ENCODE measurements around the gene MCF2.
A peak's percentile ranks its signal among the peaks of the same experiment; 100 is the strongest.
"Not testable (repeated sequence)": the region's sequence is repeated elsewhere in the genome, so short reads cannot be mapped to it uniquely, and the experiment has no call there.

Gene MCF2, protein sequence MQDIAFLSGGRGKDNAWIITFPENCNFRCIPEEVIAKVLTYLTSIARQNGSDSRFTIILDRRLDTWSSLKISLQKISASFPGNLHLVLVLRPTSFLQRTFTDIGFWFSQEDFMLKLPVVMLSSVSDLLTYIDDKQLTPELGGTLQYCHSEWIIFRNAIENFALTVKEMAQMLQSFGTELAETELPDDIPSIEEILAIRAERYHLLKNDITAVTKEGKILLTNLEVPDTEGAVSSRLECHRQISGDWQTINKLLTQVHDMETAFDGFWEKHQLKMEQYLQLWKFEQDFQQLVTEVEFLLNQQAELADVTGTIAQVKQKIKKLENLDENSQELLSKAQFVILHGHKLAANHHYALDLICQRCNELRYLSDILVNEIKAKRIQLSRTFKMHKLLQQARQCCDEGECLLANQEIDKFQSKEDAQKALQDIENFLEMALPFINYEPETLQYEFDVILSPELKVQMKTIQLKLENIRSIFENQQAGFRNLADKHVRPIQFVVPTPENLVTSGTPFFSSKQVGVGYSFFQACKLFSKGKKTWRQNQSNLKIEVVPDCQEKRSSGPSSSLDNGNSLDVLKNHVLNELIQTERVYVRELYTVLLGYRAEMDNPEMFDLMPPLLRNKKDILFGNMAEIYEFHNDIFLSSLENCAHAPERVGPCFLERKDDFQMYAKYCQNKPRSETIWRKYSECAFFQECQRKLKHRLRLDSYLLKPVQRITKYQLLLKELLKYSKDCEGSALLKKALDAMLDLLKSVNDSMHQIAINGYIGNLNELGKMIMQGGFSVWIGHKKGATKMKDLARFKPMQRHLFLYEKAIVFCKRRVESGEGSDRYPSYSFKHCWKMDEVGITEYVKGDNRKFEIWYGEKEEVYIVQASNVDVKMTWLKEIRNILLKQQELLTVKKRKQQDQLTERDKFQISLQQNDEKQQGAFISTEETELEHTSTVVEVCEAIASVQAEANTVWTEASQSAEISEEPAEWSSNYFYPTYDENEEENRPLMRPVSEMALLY

DNA sequence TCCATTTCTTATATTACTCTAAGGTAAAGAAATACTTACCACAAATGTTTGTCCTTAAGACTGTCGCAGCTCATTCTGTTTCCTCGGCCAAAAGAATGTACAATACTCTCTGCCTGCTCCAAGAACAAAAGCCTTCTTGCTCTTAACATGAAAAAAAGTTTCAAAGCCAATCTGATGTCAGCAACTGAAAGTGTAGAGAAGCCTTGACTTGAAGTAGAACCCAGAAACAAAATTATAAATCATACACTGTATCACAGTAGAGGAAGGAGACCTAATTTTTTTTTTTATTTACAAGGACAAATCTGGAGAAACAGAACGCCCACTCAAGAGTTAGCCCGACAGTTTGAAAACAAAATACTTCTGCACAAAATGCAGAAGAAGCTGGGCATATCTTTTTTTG is at the start of gene MCF2:
Gene MCF2, minus strand, starts transcription at position 101 of the 400 bp plus-strand sequence. CDS start 56,423 bp downstream, outside the sequence.
- DNase-seq: no peak

GRCh38 chrX:139751053-139751452 is 43.1 kb upstream of the MCF2 start:
- DNase-seq: no peak

- DNase-seq: no peak
Observed at GRCh38 chrX:139750390-139750789, 42.4 kb upstream of the MCF2 start.

- DNase-seq: peak; percentile 11
Observed at GRCh38 chrX:139739138-139739537, 31.2 kb upstream of the MCF2 start.

- no peak for DNase-seq
Observed at GRCh38 chrX:139738581-139738980, 30.6 kb upstream of the MCF2 start.

DNA sequence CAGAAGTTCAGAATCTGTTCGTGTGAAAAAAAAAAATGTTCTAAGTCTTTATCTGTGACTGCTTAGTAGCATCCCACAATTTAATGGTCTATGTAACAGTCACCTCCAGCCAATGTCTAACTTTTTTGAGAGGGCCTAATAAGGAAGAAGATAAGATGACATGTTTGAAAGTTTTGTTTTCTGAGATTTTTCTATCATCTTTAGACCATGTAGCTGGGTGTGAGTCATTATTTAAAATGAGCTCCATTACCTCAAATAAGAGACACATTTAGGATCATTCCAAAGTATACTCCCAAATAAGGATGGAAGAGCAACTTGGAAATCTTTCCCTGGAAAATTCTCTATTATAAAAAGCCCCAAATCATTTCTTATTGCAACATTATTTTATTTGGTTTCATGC is 28.2 kb upstream of the MCF2 start:
- DNase-seq: no peak

GRCh38 chrX:139734996-139735395 is 27.0 kb upstream of the MCF2 start:
- no peak for DNase-seq

DNA sequence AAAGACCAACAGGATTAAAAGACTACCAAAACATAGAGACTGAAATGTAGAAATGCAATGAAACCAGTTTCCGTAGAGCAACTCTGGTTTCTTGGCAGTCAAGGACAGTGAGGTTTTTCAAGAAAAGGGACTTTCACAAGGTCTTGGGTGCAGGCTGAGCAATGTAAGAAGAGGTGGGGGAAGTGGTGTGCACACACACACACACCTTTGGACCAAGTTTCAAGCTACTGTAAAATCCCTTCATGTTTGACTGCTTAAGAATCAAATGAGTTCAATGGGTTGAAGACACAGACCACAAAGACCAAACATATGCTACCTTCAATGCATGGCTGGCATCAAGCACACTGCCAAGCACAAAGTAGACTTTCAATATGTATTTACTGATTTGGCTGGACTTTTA is 17.8 kb upstream of the MCF2 start:
- no peak for DNase-seq

GRCh38 chrX:139724626-139725025 is 16.7 kb upstream of the MCF2 start:
- no peak for DNase-seq

DNA sequence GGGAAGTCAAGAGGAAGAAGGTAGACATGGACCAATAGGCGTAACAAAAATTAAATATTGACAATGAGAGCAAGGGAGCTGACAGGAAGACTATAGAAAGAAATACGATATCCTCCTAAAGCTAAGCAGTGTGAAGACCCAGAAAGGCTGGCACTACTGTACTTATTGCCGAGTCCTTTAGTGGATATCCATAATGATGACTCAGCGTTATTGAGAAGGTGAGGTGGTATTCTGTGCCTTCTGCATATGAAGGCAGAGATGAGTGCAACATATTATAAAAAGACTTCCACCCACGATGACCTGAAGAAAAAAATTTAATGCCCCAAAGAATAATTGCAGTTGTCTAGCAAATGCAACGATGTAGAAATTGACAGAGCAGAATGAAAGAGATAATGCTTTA is 13.0 kb upstream of the MCF2 start:
- no peak for DNase-seq

- no peak for DNase-seq
Observed at GRCh38 chrX:139720136-139720535, 12.2 kb upstream of the MCF2 start.

DNA sequence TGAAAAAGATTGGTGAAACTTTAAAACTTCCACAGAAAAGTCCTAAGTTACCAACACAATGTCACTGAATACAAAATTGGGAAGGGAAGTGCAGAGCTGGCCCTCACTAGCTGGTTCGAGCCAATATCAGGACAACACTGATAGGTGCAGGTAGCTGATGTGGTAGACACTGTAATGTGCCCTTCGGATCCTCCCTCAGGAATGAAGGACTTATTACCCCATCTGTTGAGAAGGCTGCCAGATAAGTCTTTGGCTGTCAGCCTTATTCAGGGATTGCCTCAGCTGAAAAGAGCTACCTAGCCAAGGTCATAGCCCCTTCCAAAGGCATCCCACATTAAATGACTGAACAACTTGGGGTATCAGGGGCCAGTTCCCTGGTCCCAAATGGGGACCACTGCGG is 5.3 kb downstream of the MCF2 start:
- DNase-seq: no peak

DNA sequence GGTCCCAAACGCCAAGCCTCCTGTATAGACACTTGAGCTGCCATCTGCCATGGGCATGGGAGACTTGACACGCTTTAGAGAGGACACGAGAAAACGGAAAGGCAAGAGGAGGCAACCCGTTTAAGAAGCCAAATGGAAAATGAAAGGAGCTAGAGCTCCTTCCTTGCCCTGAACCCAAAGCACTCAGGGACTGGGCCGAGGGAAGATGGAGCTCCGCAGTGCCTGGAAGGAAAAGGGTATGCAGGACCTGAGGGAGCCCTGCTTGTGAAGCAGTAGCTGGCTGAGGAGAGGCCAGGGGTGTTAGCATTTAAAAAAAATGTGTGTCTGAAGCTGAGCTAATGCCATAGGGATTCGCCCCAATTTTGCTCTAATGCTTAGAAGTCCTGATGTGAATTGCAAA is 15.1 kb downstream of the MCF2 start:
- no peak for DNase-seq

DNA sequence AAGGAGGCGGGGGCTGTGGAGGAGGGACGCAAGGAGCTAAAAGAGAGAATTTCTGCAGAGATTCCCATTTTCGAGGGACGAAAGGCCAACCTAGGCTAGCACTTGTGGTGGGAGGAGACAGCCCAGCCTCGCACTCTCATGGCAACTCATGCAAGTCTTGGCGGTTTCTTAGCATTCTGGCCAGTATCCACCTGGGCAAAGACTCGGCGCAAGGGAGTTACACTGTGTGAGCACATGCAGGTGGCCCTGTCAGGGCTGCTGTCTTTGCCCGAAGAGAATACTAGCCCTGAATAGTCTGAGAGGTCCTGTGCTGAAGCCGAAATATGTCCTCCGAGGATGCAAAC is 15.5 kb downstream of the MCF2 start:
- DNase-seq: no peak

GRCh38 chrX:139691843-139692505 is 16.0 kb downstream of the MCF2 start:
- no peak for DNase-seq

DNA sequence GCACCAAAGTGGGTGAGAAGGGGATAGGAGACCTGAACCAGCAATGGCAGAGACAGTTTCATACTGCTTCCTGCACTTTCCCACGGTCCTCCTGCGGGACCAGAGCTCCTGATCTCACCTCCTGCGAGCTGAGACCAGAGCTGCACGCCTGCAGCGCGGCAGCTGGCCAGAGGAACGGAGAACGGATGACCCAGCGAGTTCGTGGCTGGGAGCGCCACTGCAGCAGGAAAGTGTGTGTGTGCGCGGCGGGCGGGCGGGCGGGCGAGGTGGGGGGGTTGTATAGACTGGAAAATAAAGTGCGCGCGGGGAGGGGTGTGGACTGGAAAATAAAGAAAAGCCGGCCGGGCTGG is 16.5 kb downstream of the MCF2 start:
- DNase-seq: no peak

DNA sequence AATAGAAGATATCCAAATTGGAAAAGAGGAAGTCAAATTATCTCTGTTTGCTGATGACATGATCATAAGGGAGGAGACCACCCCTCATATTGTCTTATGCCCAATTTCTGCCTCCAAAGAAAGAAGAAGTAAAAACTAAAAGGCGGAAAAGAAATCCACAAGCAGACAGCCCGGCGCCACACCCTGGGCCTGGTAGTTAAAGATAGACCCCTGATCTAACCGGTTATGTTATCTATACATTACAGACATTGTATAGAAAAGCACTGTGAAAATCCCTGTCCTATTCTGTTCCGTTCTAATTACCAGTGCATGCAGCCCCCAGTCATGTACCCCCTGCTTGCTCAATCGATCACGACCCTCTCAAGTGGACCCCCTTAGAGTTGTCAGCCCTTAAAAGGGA is 22.8 kb downstream of the MCF2 start:
- DNase-seq: not testable (repeated sequence)

GRCh38 chrX:139680356-139680755 is 27.6 kb downstream of the MCF2 start:
- no peak for DNase-seq

- DNase-seq: no peak
Observed at GRCh38 chrX:139647597-139647996, 60.4 kb downstream of the MCF2 start.

- DNase-seq: no peak
Observed at GRCh38 chrX:139642241-139642927, 65.6 kb downstream of the MCF2 start.

- no peak for DNase-seq
Observed at GRCh38 chrX:139640259-139640658, 67.7 kb downstream of the MCF2 start.

DNA sequence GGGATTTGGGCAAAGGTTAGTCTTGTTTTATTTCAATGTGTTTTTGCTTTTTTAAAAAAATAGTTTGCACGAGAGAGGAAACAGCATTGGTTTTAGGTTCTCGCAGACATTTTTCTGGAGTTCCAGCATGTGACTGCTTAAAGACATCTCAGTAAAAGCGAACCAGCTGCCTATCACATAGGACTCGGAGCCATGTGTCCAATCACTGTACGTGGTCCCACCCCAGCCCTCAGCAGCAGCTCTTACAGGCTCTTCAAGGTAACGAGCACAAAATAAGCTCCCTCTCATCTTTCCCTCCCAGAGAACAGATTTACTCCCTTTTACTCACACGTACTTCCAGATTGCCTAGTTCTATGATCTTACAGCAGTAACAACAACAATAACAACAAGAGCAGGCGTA is 68.7 kb downstream of the MCF2 start:
- no peak for DNase-seq

GRCh38 chrX:139600105-139600504 is 107.9 kb downstream of the MCF2 start:
- DNase-seq: no peak
